Measurements from ENCODE around the gene OR5I1.

Gene OR5I1

GRCh38 chr11:55936300-55936699 lies at the start of gene OR5I1:
TSS of gene OR5I1 (minus strand) at chr11:55936400. CDS start at chr11:55936400, 0 bp downstream.
- DNase-seq (ENCODE audit: low read depth): no peak
- no peak for TF ChIP-seq CTCF (conservative IDR thresholded peaks at IDR 0.05; ENCODE audit: low read depth, low read length)
- no peak within 1 kb of the TSS for H3K4me3 ChIP-seq (ENCODE audit: low read depth, low read length)

GRCh38 chr11:55970935-55971334 lies 34.7 kb upstream of the OR5I1 start:
- no peak for DNase-seq (ENCODE audit: low read depth)
- H3K4me3 ChIP-seq (ENCODE audit: low read depth, low read length): no peak overlapping the region
- no peak for TF ChIP-seq CTCF (conservative IDR thresholded peaks at IDR 0.05; ENCODE audit: low read depth, low read length)

- no peak within 1 kb of the TSS for H3K4me3 ChIP-seq (ENCODE audit: low read depth, low read length)
- TF ChIP-seq CTCF (conservative IDR thresholded peaks at IDR 0.05; ENCODE audit: low read depth, low read length): no peak
- DNase-seq (ENCODE audit: low read depth): no peak
These were observed 33.6 kb upstream of the OR5I1 start, which contains the start of gene OR10AG1 for GRCh38 chr11:55969845-55970244. TSS of gene OR10AG1 (minus strand) at chr11:55969945. CDS start at chr11:55969907, 38 bp downstream.

GRCh38 chr11:55967914-55968313 lies 31.7 kb upstream of the OR5I1 start:
- no peak for DNase-seq (ENCODE audit: low read depth)
- H3K4me3 ChIP-seq (ENCODE audit: low read depth, low read length): no peak overlapping the region
- no peak for TF ChIP-seq CTCF (conservative IDR thresholded peaks at IDR 0.05; ENCODE audit: low read depth, low read length)

GRCh38 chr11:55966391-55966790 lies 30.2 kb upstream of the OR5I1 start:
- no peak overlapping the region for H3K4me3 ChIP-seq (ENCODE audit: low read depth, low read length)
- TF ChIP-seq CTCF (conservative IDR thresholded peaks at IDR 0.05; ENCODE audit: low read depth, low read length): no peak
- DNase-seq (ENCODE audit: low read depth): no peak

GRCh38 chr11:55956521-55956920 lies 20.3 kb upstream of the OR5I1 start:
- H3K4me3 ChIP-seq (ENCODE audit: low read depth, low read length): no peak overlapping the region
- DNase-seq (ENCODE audit: low read depth): no peak
- no peak for TF ChIP-seq CTCF (conservative IDR thresholded peaks at IDR 0.05; ENCODE audit: low read depth, low read length)

GRCh38 chr11:55949330-55949729 lies 13.1 kb upstream of the OR5I1 start:
- no peak for TF ChIP-seq CTCF (conservative IDR thresholded peaks at IDR 0.05; ENCODE audit: low read depth, low read length)
- H3K4me3 ChIP-seq (ENCODE audit: low read depth, low read length): no peak overlapping the region
- no peak for DNase-seq (ENCODE audit: low read depth)

All from choroid plexus epithelial cell (primary cell).